Uterus (tissue), 2 donors: ENCODE results near the gene ZBTB17.

Experiments used
- CTCF ChIP-seq, 4 experiments: fragments of 200-600 bp in 2 of 4; fragments of 450-650 bp in 2 of 4; sonication (generic) in 2 of 4; IDR thresholded peaks; one replicate each; pipeline ENCODE4 v1.5.1; 2016 to 2019; ENCODE audit warnings: antibody characterized with exemption in 4 of 4, mild to moderate bottlenecking in 2 of 4, moderate library complexity in 1 of 4
- POLR2A ChIP-seq, 2 donors: fragments of 450-650 bp; IDR thresholded peaks; one replicate each; pipeline ENCODE4 v1.6.1; 2016; ENCODE audit warnings: antibody characterized with exemption in 2 of 2, mild to moderate bottlenecking in 1 of 2, moderate library complexity in 1 of 2

- TF ChIP-seq CTCF (IDR thresholded peaks at IDR 0.05), result no peak
- TF ChIP-seq POLR2A (IDR thresholded peaks at IDR 0.05), result no peak
Observed at GRCh38 chr1:15991427-15992186, 15.7 kb upstream of the ZBTB17 start.
